Parietal lobe (tissue), 1 donor: ENCODE results near the gene TPD52L1. TPM values are rescaled to one million over a fixed set of nuclear protein-coding genes. Genes with fewer than 3 reads are reported as not detected.

Experiments
- total RNA-seq: library from RNA; depleted of rRNA; stranded (reverse); fragments of >200 nt; gene quantifications from one replicate; pipeline ENCODE4 v1.2.3, GENCODE V29; 2014

The TPD52L1 gene, protein sequence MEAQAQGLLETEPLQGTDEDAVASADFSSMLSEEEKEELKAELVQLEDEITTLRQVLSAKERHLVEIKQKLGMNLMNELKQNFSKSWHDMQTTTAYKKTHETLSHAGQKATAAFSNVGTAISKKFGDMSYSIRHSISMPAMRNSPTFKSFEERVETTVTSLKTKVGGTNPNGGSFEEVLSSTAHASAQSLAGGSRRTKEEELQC
- 3.8 TPM for total RNA-seq

DNA sequence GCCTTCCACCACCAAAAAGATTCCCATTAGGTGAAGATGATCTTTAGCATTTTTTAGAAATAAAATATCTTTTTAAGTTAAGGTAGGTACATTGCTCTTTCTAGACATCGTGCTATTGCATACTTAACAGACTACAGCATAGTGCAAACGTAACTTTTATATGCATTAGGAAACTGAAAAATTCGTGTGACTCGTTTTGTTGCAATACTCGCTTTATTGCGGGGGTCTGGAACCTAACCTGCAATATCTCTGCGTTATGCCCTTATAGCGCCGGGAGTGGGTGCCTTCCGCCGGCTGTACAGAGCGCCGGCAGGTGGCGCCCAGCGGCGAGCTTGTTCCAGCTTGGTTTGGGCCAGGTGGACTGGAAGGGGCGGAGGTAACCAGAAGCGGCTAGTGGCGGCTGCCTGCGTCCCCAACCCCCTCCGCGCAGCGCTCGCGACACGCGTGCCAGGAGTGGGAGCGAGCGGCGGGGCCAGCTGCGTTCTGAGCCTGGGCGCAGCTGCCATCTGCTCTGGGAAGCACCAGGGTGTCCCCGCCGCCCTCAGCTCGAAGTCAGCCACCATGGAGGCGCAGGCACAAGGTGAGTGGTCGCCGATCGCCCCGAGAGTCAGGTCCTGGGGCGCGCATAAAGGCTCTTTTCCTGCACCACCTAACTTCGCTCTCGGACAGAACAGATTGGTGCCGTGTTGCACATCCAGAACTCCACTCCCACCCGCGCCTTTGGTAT is at the start of gene TPD52L1:
TPD52L1 (plus strand) TSS at position 383 of the 727 bp plus-strand sequence; CDS start at position 562, 179 bp downstream.

GRCh38 chr6:125301435-125302391 is 148.1 kb downstream of the TPD52L1 start, which contains the start of gene HDDC2:
TSS of gene HDDC2 (minus strand) at chr6:125301967. CDS start at chr6:125301932, 35 bp downstream.

Other genes starting within 250 kb of the TPD52L1 start
- gene RNF217, start 191.3 kb upstream of the TPD52L1 start, total RNA-seq: 17.8 TPM
- gene HDDC2, start 148.2 kb downstream of the TPD52L1 start, total RNA-seq: 32.9 TPM